Glutamatergic neuron (in vitro differentiated cells): ENCODE data around the gene ZNF318. TPM values are rescaled to one million over a fixed set of nuclear protein-coding genes. Genes with fewer than 3 reads are reported as not detected.

Source experiments
- DNase-seq: peaks from one replicate; pipeline ENCODE4 v3.0.0; 2022
- H3K27ac Mint-ChIP-seq: one replicate; pipeline ENCODE4 v1.8.0; 2020; ENCODE audit warnings: mild to moderate bottlenecking, mixed read lengths, inconsistent platforms; ENCODE audit not compliant: unreplicated experiment
- H3K27me3 Mint-ChIP-seq: one replicate; pipeline ENCODE4 v1.8.0; 2020; ENCODE audit warnings: mild to moderate bottlenecking, moderate library complexity, mixed read lengths, inconsistent platforms; ENCODE audit not compliant: unreplicated experiment
- H3K36me3 Mint-ChIP-seq: one replicate; pipeline ENCODE4 v1.8.0; 2020; ENCODE audit warnings: mild to moderate bottlenecking, mixed read lengths, inconsistent platforms; ENCODE audit not compliant: unreplicated experiment
- H3K4me1 Mint-ChIP-seq: one replicate; pipeline ENCODE4 v1.8.0; 2020; ENCODE audit warnings: mild to moderate bottlenecking, low read depth, mixed read lengths, inconsistent platforms; ENCODE audit not compliant: unreplicated experiment
- H3K4me3 Mint-ChIP-seq: one replicate; pipeline ENCODE4 v1.8.0; 2020; ENCODE audit warnings: mild to moderate bottlenecking, mixed read lengths, inconsistent platforms; ENCODE audit not compliant: unreplicated experiment
- H3K9me3 Mint-ChIP-seq: one replicate; pipeline ENCODE4 v1.8.0; 2020; ENCODE audit warnings: mild to moderate bottlenecking, moderate library complexity, mixed read lengths, inconsistent platforms; ENCODE audit not compliant: unreplicated experiment
- total RNA-seq: library from RNA; stranded (reverse); fragmentation: NEBNext Ultra II Directional; extraction: Animal tissue kit (Norgen Biotek cat#: 25700); gene quantifications from one replicate; pipeline ENCODE4 v1.2.1, GENCODE V29; 2021; ENCODE audit not compliant: unreplicated experiment
- TF ChIP-seq, protein P1 (sequence below): fragments of 200-600 bp; sonication (generic); IDR thresholded peaks from one replicate; pipeline ENCODE4 v1.5.0; 2021; ENCODE audit not compliant: partially characterized antibody, unreplicated experiment

ZNF318 gene
- total RNA-seq, 1 donor from 2014 or later: 26.3 TPM

- peaks cover 5% of the 10 kb centered on the region for H3K27me3 Mint-ChIP-seq
- H3K4me1 Mint-ChIP-seq: no peaks in the 10 kb centered on the region
- no peak for DNase-seq
- no peak overlapping the region for H3K27ac Mint-ChIP-seq
- H3K9me3 Mint-ChIP-seq: peaks cover 4% of the 10 kb centered on the region
- H3K4me3 Mint-ChIP-seq: no peak overlapping the region
- TF ChIP-seq, protein P1, sequence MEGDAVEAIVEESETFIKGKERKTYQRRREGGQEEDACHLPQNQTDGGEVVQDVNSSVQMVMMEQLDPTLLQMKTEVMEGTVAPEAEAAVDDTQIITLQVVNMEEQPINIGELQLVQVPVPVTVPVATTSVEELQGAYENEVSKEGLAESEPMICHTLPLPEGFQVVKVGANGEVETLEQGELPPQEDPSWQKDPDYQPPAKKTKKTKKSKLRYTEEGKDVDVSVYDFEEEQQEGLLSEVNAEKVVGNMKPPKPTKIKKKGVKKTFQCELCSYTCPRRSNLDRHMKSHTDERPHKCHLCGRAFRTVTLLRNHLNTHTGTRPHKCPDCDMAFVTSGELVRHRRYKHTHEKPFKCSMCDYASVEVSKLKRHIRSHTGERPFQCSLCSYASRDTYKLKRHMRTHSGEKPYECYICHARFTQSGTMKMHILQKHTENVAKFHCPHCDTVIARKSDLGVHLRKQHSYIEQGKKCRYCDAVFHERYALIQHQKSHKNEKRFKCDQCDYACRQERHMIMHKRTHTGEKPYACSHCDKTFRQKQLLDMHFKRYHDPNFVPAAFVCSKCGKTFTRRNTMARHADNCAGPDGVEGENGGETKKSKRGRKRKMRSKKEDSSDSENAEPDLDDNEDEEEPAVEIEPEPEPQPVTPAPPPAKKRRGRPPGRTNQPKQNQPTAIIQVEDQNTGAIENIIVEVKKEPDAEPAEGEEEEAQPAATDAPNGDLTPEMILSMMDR: no peak
- H3K36me3 Mint-ChIP-seq: no peaks in the 10 kb centered on the region
These were observed 78.5 kb downstream of the ZNF318 start for GRCh38 chr6:43290905-43291355.

GRCh38 chr6:43290339-43290904, 79.0 kb downstream of the ZNF318 start:
- H3K27ac Mint-ChIP-seq: no peak overlapping the region
- no peak for DNase-seq
- H3K9me3 Mint-ChIP-seq: peaks cover 4% of the 10 kb centered on the region
- H3K4me1 Mint-ChIP-seq: no peaks in the 10 kb centered on the region
- TF ChIP-seq, protein P1: no peak
- no peak overlapping the region for H3K4me3 Mint-ChIP-seq
- H3K36me3 Mint-ChIP-seq: no peaks in the 10 kb centered on the region
- peaks cover 10% of the 10 kb centered on the region for H3K27me3 Mint-ChIP-seq

DNA sequence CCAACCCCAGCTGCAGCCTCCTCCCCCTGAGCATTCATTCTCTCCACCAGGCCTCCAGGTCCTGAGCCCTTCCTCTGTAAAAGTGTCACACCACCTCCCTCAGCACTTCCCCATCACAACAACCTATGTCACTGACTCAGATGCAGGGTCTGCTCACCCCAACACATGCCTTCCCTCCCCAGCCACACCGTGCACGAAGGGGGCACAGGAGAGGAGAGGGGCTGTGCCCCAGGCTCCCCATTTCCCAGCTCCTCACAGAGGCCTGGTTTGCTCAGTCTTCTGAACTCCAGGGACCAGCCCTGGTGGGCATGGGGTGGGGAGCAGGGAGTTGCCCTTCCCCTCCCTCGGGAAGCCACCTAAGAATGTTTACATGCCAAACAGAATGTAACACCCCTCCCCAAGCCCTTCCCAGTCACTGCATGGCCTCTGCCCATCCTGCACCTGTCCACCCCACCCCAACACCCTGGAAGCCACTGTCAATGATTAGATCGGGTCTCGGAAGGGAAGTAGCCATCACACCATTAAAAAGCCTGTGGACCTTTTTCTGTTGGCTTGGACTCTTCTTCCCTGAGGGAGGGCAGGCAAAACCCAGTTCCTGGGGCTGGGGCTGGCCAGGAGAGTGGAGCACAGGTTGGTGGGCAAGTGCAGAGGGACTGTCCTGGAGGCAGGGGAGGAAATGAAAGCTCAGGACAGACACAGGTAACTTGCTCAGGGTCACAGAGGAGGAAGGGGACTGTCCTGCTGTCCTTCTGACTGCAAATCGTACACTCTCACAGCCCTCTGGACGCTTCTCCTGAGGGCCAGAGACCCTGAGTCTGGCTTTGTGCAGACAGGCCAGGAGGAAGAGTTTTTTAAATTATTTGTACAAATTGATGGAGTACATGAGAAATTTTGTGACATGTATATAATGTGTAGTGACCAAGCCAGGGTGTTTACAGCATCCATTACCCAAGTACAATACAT, 81.4 kb downstream of the ZNF318 start:
- H3K4me3 Mint-ChIP-seq: no peak overlapping the region
- no peak for DNase-seq
- peaks cover 10% of the 10 kb centered on the region for H3K27me3 Mint-ChIP-seq
- no peaks in the 10 kb centered on the region for H3K4me1 Mint-ChIP-seq
- TF ChIP-seq, protein P1: no peak
- H3K36me3 Mint-ChIP-seq: no peaks in the 10 kb centered on the region
- no peak overlapping the region for H3K27ac Mint-ChIP-seq
- peaks cover 4% of the 10 kb centered on the region for H3K9me3 Mint-ChIP-seq

DNA sequence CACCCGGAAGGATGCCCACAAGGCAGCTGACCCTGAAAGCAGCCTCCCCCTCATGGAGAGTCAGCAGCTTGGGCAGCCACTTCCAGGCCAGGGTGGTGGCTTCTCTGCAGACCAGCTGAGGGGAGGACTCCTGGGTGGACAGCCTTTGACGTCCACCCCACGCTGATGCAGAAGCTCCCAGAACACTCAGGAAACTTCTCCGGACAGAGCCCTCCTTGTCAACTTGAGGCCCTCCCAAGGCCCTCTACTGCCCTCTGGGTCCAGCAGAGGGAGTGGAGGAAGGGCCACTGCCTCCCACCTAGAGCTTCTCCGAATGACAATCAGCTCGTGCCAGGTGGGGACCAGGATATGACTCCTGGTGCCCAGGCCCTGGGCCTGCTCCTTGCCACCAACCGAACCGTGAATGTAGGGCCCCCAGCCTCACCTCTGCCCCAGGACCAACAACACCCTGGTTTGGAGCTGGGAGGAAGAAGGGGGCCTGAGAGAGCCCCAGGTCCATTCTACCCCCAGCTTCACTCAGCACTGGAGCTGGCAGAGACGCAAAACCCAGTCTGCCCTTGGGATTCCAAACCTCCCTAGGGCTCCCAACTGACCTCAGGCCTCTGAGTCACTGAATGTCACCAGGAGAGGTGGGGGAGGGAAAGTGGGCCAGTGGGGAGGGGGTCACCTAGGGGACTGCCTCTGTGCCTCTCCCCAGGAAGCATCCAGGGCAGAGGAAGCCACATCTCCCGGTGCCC, 82.3 kb downstream of the ZNF318 start:
- no peak overlapping the region for H3K27ac Mint-ChIP-seq
- TF ChIP-seq, protein P1: no peak
- H3K27me3 Mint-ChIP-seq: peaks cover 12% of the 10 kb centered on the region
- H3K4me1 Mint-ChIP-seq: no peaks in the 10 kb centered on the region
- no peak overlapping the region for H3K4me3 Mint-ChIP-seq
- H3K36me3 Mint-ChIP-seq: no peaks in the 10 kb centered on the region
- H3K9me3 Mint-ChIP-seq: peaks cover 4% of the 10 kb centered on the region
- DNase-seq: no peak
